NCI-H2107 treated with DMSO at 0.1 percent for 48 hours (cell line): Measurements from ENCODE around the gene ZFHX2.

Source experiments
- DNase-seq: peaks from one replicate; lab custom pipeline; 2025; ENCODE audit not compliant: unreplicated experiment; lab: John Stamatoyannopoulos, UW

Gene ZFHX2

DNA sequence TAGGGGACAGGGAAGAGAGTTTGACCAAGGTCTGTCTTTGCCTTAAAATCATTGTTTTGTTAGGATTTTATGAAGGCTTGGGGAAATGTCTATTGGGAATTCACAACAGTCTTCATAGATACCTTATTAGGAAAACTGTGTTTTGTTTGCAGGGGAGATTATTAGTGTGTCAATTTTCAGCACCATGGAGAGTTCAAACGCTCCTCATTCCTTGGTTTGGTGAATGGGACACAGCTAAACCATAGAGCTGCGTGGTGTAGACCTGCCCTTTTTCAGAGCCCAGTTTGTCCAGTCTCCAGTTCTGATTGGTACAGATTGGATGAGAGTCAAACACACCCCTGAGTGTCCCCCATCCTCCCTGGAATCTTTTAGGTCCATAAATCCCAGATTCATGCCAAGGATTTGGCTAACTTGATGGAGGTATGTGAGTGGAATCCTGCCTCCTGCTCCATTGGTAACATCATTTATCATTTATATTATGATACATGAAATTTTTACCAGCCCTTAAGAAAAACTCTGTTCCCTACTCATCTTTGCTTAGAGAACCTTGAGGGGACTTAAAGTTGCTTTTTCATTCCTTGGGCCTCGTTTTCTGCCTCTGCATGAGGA lies 70.1 kb downstream of the ZFHX2 start:
- DNase-seq = no peak

DNA sequence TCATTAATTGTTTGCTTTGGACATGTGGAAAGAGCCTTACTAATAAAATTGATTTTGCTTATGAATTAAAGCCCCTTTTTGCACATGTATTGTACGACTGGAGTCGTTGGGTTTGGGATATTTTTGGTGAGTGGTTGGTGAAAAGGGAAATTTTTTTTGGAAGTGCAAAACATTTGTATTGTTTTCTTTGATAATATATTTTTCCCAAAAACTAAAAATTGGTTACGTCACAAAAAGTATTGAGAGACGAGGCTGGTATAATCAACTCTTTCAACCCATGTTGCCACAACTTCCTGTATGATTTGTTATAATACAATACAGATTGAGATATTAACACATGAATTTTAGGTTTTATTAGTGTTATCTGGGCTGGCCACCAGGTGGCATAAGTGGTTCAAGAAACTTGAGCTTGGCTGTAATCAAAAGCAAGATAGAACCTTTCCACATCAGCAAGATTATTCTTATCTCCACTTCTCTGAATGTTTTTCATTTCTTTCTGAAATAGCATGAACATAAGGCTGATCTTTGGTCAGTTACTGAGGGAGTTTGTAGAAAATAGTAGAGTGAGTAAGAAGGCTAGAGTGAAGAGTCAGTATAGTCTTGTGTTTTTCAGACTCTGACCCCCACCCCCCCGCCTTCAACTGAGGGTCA lies 73.3 kb downstream of the ZFHX2 start:
- DNase-seq = peak; percentile 74

DNA sequence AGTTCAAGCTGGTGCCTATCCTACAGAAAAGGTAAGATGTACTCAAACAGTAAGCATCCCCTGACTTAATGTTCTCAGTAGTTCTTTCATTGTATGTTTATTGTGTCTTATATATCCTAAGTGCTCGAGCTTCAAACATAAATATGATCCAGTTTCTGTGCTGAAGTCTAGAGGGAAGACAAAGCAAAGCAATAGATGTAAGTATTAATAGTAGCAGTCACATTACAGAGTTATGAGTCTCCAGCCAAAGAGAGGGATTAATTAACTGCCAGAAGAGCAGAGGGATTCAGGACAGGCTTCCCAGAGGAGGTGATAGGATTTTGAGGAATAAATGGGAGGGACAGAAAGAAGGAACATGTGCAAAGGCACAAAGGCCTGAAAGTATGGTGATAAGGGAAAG lies 80.6 kb downstream of the ZFHX2 start:
- no peak for DNase-seq
